Heart left ventricle (tissue), 13 donors: Measurements from ENCODE around the gene SMYD1.

Experiments used
- CTCF ChIP-seq, 12 donors: fragments of 200-600 bp; sonication (generic) in 4 of 12; IDR thresholded peaks; one replicate each; pipeline versions ENCODE4 v1.5.0 to v1.8.0; 2018 to 2022; ENCODE audit warnings: antibody characterized with exemption in 12 of 12, mild to moderate bottlenecking in 5 of 12
- POLR2A ChIP-seq, 2 donors: fragments of 450-650 bp; IDR thresholded peaks; one replicate each; pipeline ENCODE4 v1.6.1; 2017; ENCODE audit warnings: antibody characterized with exemption in 2 of 2, mild to moderate bottlenecking in 2 of 2, moderate library complexity in 2 of 2
- donor health status: ischemic (EF 13 %, LVEDD 7.1; RV severe dilation, severe dysfunction).
- donor health status: DM: no; HTN: yes; CAD: no.
- donor health status: DM: no; HTN: no; CAD: no.
- donor health status: ischemic (EF 25% LVEDD 6.9; RV normal size, moderate dysfunction).
- donor health status: ischemic (EF 25% LVEDD 5.7; RV mildly dilated, moderate dysfunction).
- donor health status: ischemic (EF 35%, LVEDD 5.7; RV mildly dilated, moderate dysfunction).
- donor health status: nonischemic (EF 11% LVEDD 7.7; RV severe dilation, severe dysfunction).
- donor health status: DM: yes; HTN: yes; CAD: no.
- donor health status: PGD.
- donor health status: ischemic (EF 29% LVEDD 5.4; RV normal size, mild dysfunction).
- donor health status: nonischemic (EF 23%, LVEDD 6.1; RV moderate dilation, normal function).

GRCh38 chr2:88071365-88071764, 3.7 kb downstream of the SMYD1 start:
- TF ChIP-seq CTCF (IDR thresholded peaks at IDR 0.05) (no peak), POLR2A (IDR thresholded peaks at IDR 0.05) (no peak)
